SK-N-SH treated with all-trans-retinoic acid at 6 μM for 48 hours (cell line): ENCODE data around the gene AKAP7.

ENCODE experiments used
- PPARA ChIP-seq: fragments of 250-450 bp; sonication (Bioruptor Pico); IDR thresholded peaks from 2 replicates; pipeline ENCODE4 v1.5.0; 2020; ENCODE audit warnings: mild to moderate bottlenecking, borderline replicate concordance
- SNAI2 ChIP-seq: fragments of 250-450 bp; sonication (Bioruptor Pico); IDR thresholded peaks from 2 replicates; pipeline ENCODE4 v1.5.0; 2020; ENCODE audit warnings: mild to moderate bottlenecking, moderate library complexity
- TCF4 ChIP-seq: fragments of 250-450 bp; sonication (Bioruptor Pico); IDR thresholded peaks from 2 replicates; pipeline ENCODE4 v1.8.0; 2021; ENCODE audit warnings: mild to moderate bottlenecking, moderate library complexity, borderline replicate concordance
- ZFP3 ChIP-seq: fragments of 250-450 bp; sonication (Bioruptor Pico); IDR thresholded peaks from 2 replicates; pipeline ENCODE4 v1.5.0; 2020; ENCODE audit warnings: mild to moderate bottlenecking, moderate library complexity
- ZFP30 ChIP-seq: fragments of 450-650 bp; formaldehyde crosslinking; IDR thresholded peaks from 2 replicates; pipeline ENCODE4 v1.5.0; 2022; ENCODE audit warnings: mild to moderate bottlenecking, moderate library complexity
- ZNF565 ChIP-seq: fragments of 450-650 bp; formaldehyde crosslinking; conservative IDR thresholded peaks from 2 replicates; pipeline ENCODE4 v1.5.0; 2020; ENCODE audit warnings: low read depth, mild to moderate bottlenecking, moderate library complexity
- ZNF70 ChIP-seq: fragments of 450-650 bp; formaldehyde crosslinking; IDR thresholded peaks from 2 replicates; pipeline ENCODE4 v1.5.0; 2020; ENCODE audit warnings: mild to moderate bottlenecking, moderate library complexity
- TF ChIP-seq, protein P1 (sequence below): fragments of 250-450 bp; sonication (Bioruptor Pico); IDR thresholded peaks from 2 replicates; pipeline ENCODE4 v1.8.0; 2021; ENCODE audit warnings: low read depth, mild to moderate bottlenecking, moderate library complexity, borderline replicate concordance
- TF ChIP-seq, protein P2 (sequence below): fragments of 250-450 bp; sonication (Bioruptor Pico); IDR thresholded peaks from 2 replicates; pipeline ENCODE4 v1.5.1; 2020; ENCODE audit warnings: low read depth, mild to moderate bottlenecking, moderate library complexity
- TF ChIP-seq, protein P3 (sequence below): fragments of 250-450 bp; sonication (Bioruptor Pico); IDR thresholded peaks from 2 replicates; pipeline ENCODE4 v1.8.0; 2020; ENCODE audit warnings: mild to moderate bottlenecking, moderate library complexity, borderline replicate concordance

- TF ChIP-seq, protein P1, sequence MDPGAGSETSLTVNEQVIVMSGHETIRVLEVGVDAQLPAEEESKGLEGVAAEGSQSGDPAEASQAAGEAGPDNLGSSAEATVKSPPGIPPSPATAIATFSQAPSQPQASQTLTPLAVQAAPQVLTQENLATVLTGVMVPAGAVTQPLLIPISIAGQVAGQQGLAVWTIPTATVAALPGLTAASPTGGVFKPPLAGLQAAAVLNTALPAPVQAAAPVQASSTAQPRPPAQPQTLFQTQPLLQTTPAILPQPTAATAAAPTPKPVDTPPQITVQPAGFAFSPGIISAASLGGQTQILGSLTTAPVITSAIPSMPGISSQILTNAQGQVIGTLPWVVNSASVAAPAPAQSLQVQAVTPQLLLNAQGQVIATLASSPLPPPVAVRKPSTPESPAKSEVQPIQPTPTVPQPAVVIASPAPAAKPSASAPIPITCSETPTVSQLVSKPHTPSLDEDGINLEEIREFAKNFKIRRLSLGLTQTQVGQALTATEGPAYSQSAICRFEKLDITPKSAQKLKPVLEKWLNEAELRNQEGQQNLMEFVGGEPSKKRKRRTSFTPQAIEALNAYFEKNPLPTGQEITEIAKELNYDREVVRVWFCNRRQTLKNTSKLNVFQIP (CRISPR knock-in tag) = no peak
- TF ChIP-seq ZNF565 (no peak), ZNF70 (CRISPR knock-in tag) (no peak), ZFP30 (CRISPR knock-in tag) (no peak), SNAI2 (CRISPR knock-in tag) (no peak), TCF4 (CRISPR knock-in tag) (no peak), PPARA (CRISPR knock-in tag) (no peak), ZFP3 (CRISPR knock-in tag) (no peak)
- TF ChIP-seq, protein P2, sequence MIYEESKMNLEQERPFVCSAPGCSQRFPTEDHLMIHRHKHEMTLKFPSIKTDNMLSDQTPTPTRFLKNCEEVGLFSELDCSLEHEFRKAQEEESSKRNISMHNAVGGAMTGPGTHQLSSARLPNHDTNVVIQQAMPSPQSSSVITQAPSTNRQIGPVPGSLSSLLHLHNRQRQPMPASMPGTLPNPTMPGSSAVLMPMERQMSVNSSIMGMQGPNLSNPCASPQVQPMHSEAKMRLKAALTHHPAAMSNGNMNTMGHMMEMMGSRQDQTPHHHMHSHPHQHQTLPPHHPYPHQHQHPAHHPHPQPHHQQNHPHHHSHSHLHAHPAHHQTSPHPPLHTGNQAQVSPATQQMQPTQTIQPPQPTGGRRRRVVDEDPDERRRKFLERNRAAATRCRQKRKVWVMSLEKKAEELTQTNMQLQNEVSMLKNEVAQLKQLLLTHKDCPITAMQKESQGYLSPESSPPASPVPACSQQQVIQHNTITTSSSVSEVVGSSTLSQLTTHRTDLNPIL (CRISPR knock-in tag) = no peak
- TF ChIP-seq, protein P3, sequence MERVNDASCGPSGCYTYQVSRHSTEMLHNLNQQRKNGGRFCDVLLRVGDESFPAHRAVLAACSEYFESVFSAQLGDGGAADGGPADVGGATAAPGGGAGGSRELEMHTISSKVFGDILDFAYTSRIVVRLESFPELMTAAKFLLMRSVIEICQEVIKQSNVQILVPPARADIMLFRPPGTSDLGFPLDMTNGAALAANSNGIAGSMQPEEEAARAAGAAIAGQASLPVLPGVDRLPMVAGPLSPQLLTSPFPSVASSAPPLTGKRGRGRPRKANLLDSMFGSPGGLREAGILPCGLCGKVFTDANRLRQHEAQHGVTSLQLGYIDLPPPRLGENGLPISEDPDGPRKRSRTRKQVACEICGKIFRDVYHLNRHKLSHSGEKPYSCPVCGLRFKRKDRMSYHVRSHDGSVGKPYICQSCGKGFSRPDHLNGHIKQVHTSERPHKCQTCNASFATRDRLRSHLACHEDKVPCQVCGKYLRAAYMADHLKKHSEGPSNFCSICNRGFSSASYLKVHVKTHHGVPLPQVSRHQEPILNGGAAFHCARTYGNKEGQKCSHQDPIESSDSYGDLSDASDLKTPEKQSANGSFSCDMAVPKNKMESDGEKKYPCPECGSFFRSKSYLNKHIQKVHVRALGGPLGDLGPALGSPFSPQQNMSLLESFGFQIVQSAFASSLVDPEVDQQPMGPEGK (CRISPR knock-in tag) = no peak
Measured at GRCh38 chr6:131269565-131270391, 134.5 kb downstream of the AKAP7 start.
